Mammary epithelial cell (primary cell): ENCODE measurements around the gene TUT4.

Experiments used
- EZH2 ChIP-seq: IDR thresholded peaks from 2 replicates; pipeline ENCODE4 v1.6.1; 2012; ENCODE audit warnings: low read length, inconsistent platforms, borderline replicate concordance
- TF ChIP-seq, protein P1 (sequence below), 2 donors: IDR thresholded peaks in 1 of 2; conservative IDR thresholded peaks in 1 of 2; 2 replicates each; pipeline ENCODE4 v1.5.1; 2011 to 2012; ENCODE audit warnings: inconsistent platforms in 2 of 2, low read length in 2 of 2, mild to moderate bottlenecking in 2 of 2, control low read depth in 1 of 2, low read depth in 1 of 2; ENCODE audit not compliant: insufficient read depth in 1 of 2; ENCODE audit errors: extremely low read depth in 1 of 2

DNA sequence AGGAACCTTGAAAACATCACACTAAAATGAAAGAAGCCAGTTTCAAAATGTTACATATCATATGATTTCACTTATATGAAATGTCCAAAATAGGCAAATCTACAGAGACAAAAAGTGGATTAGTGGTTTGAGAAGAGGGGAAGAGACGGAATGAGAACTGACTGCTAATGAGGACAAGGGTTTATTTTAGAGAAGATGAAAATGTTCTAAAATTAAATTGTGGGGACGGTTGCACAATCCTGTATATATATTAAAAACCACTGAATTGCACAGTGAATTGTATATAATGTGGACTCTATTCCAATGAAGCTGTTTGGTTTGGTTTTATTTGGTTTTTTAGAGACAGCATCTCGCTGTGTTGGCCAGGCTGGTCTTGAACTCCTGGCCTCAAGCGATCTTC, 112.9 kb downstream of the TUT4 start:
- TF ChIP-seq, protein P1, sequence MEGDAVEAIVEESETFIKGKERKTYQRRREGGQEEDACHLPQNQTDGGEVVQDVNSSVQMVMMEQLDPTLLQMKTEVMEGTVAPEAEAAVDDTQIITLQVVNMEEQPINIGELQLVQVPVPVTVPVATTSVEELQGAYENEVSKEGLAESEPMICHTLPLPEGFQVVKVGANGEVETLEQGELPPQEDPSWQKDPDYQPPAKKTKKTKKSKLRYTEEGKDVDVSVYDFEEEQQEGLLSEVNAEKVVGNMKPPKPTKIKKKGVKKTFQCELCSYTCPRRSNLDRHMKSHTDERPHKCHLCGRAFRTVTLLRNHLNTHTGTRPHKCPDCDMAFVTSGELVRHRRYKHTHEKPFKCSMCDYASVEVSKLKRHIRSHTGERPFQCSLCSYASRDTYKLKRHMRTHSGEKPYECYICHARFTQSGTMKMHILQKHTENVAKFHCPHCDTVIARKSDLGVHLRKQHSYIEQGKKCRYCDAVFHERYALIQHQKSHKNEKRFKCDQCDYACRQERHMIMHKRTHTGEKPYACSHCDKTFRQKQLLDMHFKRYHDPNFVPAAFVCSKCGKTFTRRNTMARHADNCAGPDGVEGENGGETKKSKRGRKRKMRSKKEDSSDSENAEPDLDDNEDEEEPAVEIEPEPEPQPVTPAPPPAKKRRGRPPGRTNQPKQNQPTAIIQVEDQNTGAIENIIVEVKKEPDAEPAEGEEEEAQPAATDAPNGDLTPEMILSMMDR (conservative IDR thresholded peaks at IDR 0.05 in 1 of 2, IDR thresholded peaks at IDR 0.05 in 1 of 2; ENCODE audit: extremely low read depth in 1 of 2, insufficient read depth in 1 of 2, low read depth in 1 of 2, low read length in 2 of 2) = no peak
- no peak for TF ChIP-seq EZH2
